ENCODE results near the gene RALGPS1. TPM values are rescaled to one million over a fixed set of nuclear protein-coding genes. Genes with fewer than 3 reads are reported as not detected.

Gene RALGPS1
- total RNA-seq, 4 donors from 2014 or later, result 2.2 to 10.3 (median 5.4) TPM

GRCh38 chr9:127136880-127137639 is 222.5 kb downstream of the RALGPS1 start:
- intact Hi-C loops (cut with DNase I; ENCODE audit: low total_unique reads), result loop anchor here (10.0 kb wide), 1 partner anchor 332 kb away; the partner anchor contains the start of gene ZBTB43
- DNase-seq, result no peak
- Histone ChIP-seq H3K27me3 (no peaks in the 10 kb centered on the region), H3K27ac (peak overlapping the region in 1 of 4 donors; percentile 89), H3K4me1 (peaks cover 67 to 76% of the 10 kb centered on the region in 2 donors), H3K36me3 (no peaks in the 10 kb centered on the region), H3K9me3 (no peaks in the 10 kb centered on the region), H3K4me3 (no peak overlapping the region)
- ATAC-seq, result no peak
- no peak for TF ChIP-seq CTCF (IDR thresholded peaks at IDR 0.05 in 4 of 5, conservative IDR thresholded peaks at IDR 0.05 in 1 of 5)
- no peak for TF ChIP-seq POLR2A (IDR thresholded peaks at IDR 0.05)
- in situ Hi-C loops (cut with MboI; ENCODE audit: low sequenced_read_pairs in 4 of 4), result no loop called here

- intact Hi-C loops (cut with DNase I; ENCODE audit: low total_unique reads) (loop anchor here (10.0 kb wide), 1 partner anchor 333 kb away; the partner anchor contains the start of gene ZBTB43), in situ Hi-C loops (cut with MboI; ENCODE audit: low sequenced_read_pairs in 4 of 4) (no loop called here)
- TF ChIP-seq CTCF (IDR thresholded peaks at IDR 0.05 in 4 of 5, conservative IDR thresholded peaks at IDR 0.05 in 1 of 5) (no peak), POLR2A (IDR thresholded peaks at IDR 0.05) (no peak)
- Histone ChIP-seq H3K36me3 (no peaks in the 10 kb centered on the region), H3K27me3 (no peaks in the 10 kb centered on the region), H3K27ac (peak overlapping the region in 3 of 4 donors; percentile 81 to 89 (median 82)), H3K4me1 (peaks cover 60 to 68% of the 10 kb centered on the region in 2 donors), H3K4me3 (no peak overlapping the region), H3K9me3 (no peaks in the 10 kb centered on the region)
- peak in 1 of 2 donors; percentile 1 for DNase-seq
- ATAC-seq, result no peak
Observed at GRCh38 chr9:127137640-127138360, 223.2 kb downstream of the RALGPS1 start.

DNA sequence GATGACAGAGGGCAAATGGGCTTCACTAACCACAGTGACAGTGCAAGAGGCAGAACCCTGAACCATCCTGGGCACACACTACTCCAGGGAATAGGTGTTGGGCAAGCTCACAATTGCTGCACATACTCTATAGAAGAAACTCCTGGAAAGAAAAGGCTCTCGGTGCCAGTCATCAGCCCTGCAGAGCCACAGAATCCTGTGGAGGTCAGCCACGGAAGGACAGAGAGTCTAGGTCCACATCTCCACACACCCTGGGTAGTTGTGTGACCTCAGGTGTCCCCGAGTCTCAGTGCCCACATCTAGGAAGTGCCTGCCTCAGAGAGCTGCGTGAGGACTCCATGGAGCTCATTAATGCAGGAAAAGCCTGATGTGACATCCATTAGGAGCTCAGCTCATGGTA is 223.9 kb downstream of the RALGPS1 start:
- peak in 1 of 2 donors; percentile 22 for ATAC-seq
- Histone ChIP-seq H3K27ac (peak overlapping the region; percentile 68 to 89 (median 82)), H3K4me3 (no peak overlapping the region), H3K36me3 (no peaks in the 10 kb centered on the region), H3K9me3 (no peaks in the 10 kb centered on the region), H3K4me1 (peaks cover 55 to 62% of the 10 kb centered on the region in 2 donors), H3K27me3 (no peaks in the 10 kb centered on the region)
- no peak for TF ChIP-seq CTCF (IDR thresholded peaks at IDR 0.05 in 4 of 5, conservative IDR thresholded peaks at IDR 0.05 in 1 of 5)
- intact Hi-C loops (cut with DNase I; ENCODE audit: low total_unique reads) (loop anchor here (10.0 kb wide), 1 partner anchor 334 kb away; the partner anchor contains the start of gene ZBTB43), in situ Hi-C loops (cut with MboI; ENCODE audit: low sequenced_read_pairs in 4 of 4) (no loop called here)
- no peak for DNase-seq

DNA sequence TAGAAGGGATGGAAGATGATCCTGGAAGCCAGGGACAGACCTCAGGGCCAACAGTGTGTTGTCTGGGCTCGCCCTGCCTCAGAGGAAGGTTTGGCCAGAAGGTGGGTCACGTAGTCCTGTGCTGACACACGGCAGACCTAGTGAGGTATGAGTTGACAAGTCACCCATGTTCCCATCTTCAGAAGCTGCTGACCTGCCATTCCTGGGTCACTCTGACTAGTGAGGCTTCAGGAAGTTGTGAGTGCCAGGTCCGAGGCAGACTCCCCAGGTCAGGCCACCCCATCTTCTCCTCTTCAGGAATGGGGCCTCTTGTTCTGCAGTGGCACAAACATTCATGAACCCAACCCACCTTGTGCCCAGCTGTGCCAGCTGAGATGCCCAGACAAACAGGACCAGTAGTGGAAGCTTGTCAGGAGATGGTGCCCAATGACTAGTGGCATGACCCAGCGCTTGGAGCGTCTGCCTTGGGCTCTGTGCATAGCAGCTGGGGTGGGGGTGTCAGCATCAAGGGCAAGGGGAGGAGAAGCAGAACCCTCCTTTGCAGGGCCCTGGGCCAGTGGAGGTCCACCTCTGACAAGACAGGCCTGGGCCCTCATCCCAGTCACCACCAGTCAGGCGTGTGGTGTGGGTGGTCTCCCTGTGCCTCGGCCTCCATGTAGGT is 224.6 kb downstream of the RALGPS1 start:
- ATAC-seq (peak; percentile 84 to 88), DNase-seq (peak; percentile 88 to 92)
- Histone ChIP-seq H3K27me3 (no peaks in the 10 kb centered on the region), H3K9me3 (no peaks in the 10 kb centered on the region), H3K4me3 (no peak overlapping the region), H3K27ac (peak overlapping the region; percentile 68 to 89 (median 82)), H3K36me3 (no peaks in the 10 kb centered on the region), H3K4me1 (peaks cover 53 to 59% of the 10 kb centered on the region in 2 donors)
- TF ChIP-seq CTCF (IDR thresholded peaks at IDR 0.05 in 4 of 5, conservative IDR thresholded peaks at IDR 0.05 in 1 of 5) (no peak), POLR2A (IDR thresholded peaks at IDR 0.05) (peak in 1 of 2 donors; percentile 64)
- intact Hi-C loops (cut with DNase I; ENCODE audit: low total_unique reads) (loop anchor here (10.0 kb wide), 1 partner anchor 334 kb away; the partner anchor contains the start of gene ZBTB43), in situ Hi-C loops (cut with MboI; ENCODE audit: low sequenced_read_pairs in 4 of 4) (no loop called here)

Measured in gastrocnemius medialis (tissue), 4 donors.